ENCODE measurements around the gene VPS13D. TPM values are rescaled to one million over a fixed set of nuclear protein-coding genes. Genes with fewer than 3 reads are reported as not detected.

The VPS13D gene
- total RNA-seq, 2 experiments from 2014 or later = 24.7 to 25.9 TPM

- ChIA-PET CTCF (no interaction called here), POLR2A (no interaction called here)
These were observed 324.9 kb downstream of the VPS13D start for GRCh38 chr1:12554521-12555305.

GRCh38 chr1:12555411-12556367 is 325.9 kb downstream of the VPS13D start:
- POLR2A ChIA-PET = no interaction called here
- CTCF ChIA-PET = no interaction called here

- CTCF ChIA-PET = no interaction called here
These were observed 326.6 kb downstream of the VPS13D start for GRCh38 chr1:12556368-12556930.

GRCh38 chr1:12556957-12557935 is 327.4 kb downstream of the VPS13D start:
- ChIA-PET CTCF (no interaction called here), POLR2A (no interaction called here)

More at GRCh38 chr1:12556368-12556930, 326.6 kb downstream of the VPS13D start:
- POLR2A ChIA-PET = no interaction called here

- ChIA-PET POLR2A (no interaction called here), CTCF (interaction anchor here (0.6 to 0.9 kb wide), 2 partner anchors 98 to 134 kb away, joined by 4 to 6 read pairs; no protein-coding TSS in a partner anchor)
These were observed 331.3 kb downstream of the VPS13D start for GRCh38 chr1:12561121-12561520.

Other genes with a start within 250 kb of the VPS13D start
- gene MFN2, start 249.6 kb upstream of the VPS13D start, total RNA-seq = 10 to 100 TPM; 85.9 to 92.6 TPM
- 10 to 100 TPM; 29.8 to 30.0 TPM for gene MIIP, start 210.5 kb upstream of the VPS13D start, total RNA-seq
- gene TNFRSF8, start 166.7 kb upstream of the VPS13D start, total RNA-seq = 1 to 10 TPM; 1.3 to 1.4 TPM
- gene TNFRSF1B, start 63.0 kb upstream of the VPS13D start, total RNA-seq = 100 to 1,000 TPM; 202 to 206 TPM